Retinal pigment epithelial cell (primary cell): Measurements from ENCODE around the gene TNIP2.
"Not testable (repeated sequence)": the region's sequence is repeated elsewhere in the genome, so short reads cannot be mapped to it uniquely, and the experiment has no call there.

ENCODE experiments used
- DNase-seq: peaks from one replicate; pipeline ENCODE4 v3.0.0-alpha.2; 2010; ENCODE audit warnings: low read depth
- H3K4me3 ChIP-seq: 2 replicates; pipeline ENCODE4 v1.5.1; 2011; ENCODE audit warnings: mild to moderate bottlenecking, low read length, control low read depth, moderate library complexity
- TF ChIP-seq, protein P1 (sequence below): conservative IDR thresholded peaks from 2 replicates; pipeline ENCODE4 v1.5.1; 2011; ENCODE audit warnings: low read depth, low read length, control low read depth, inconsistent platforms

TNIP2 gene

DNA sequence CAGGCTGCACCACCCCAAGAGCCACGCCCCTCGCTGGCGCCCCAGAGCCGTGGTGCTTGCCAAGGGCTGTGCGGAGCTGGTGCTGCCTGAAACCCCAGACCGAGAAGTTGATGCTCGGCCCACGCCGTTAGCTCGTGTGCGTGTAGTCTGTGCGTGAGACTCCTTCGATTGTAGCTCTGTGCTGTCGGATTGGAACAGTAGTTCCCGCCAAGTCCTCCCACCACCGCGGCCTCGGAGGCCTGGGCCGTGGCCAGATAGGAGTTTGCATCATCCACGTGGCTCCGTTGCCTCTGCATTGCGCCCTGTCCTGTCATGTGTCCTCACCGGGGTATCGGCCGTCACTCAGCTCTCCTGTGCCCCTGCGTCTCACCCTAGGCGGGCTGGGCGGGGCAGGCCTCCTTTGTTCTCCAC lies 24.2 kb downstream of the TNIP2 start:
- TF ChIP-seq, protein P1, sequence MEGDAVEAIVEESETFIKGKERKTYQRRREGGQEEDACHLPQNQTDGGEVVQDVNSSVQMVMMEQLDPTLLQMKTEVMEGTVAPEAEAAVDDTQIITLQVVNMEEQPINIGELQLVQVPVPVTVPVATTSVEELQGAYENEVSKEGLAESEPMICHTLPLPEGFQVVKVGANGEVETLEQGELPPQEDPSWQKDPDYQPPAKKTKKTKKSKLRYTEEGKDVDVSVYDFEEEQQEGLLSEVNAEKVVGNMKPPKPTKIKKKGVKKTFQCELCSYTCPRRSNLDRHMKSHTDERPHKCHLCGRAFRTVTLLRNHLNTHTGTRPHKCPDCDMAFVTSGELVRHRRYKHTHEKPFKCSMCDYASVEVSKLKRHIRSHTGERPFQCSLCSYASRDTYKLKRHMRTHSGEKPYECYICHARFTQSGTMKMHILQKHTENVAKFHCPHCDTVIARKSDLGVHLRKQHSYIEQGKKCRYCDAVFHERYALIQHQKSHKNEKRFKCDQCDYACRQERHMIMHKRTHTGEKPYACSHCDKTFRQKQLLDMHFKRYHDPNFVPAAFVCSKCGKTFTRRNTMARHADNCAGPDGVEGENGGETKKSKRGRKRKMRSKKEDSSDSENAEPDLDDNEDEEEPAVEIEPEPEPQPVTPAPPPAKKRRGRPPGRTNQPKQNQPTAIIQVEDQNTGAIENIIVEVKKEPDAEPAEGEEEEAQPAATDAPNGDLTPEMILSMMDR: no peak
- H3K4me3 ChIP-seq: no peak overlapping the region
- DNase-seq: no peak

DNA sequence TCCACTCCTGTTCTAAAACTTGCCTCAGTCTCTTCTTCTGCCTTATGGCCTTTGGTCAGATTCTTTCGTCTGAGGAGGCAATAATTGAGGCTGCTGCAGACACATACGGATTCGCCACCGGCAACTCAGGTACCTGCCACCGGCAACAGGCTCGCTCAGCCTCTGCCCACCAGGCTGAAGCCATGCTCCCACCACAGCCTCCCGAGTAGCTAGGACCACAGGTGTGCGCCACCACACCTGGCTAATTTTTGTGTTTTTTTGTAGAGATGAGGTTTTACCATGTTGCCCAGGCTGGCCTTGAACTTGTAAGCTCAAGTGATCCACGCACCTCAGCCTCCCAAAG lies 26.6 kb downstream of the TNIP2 start:
- no peak overlapping the region for H3K4me3 ChIP-seq
- DNase-seq: no peak
- TF ChIP-seq, protein P1: no peak

DNA sequence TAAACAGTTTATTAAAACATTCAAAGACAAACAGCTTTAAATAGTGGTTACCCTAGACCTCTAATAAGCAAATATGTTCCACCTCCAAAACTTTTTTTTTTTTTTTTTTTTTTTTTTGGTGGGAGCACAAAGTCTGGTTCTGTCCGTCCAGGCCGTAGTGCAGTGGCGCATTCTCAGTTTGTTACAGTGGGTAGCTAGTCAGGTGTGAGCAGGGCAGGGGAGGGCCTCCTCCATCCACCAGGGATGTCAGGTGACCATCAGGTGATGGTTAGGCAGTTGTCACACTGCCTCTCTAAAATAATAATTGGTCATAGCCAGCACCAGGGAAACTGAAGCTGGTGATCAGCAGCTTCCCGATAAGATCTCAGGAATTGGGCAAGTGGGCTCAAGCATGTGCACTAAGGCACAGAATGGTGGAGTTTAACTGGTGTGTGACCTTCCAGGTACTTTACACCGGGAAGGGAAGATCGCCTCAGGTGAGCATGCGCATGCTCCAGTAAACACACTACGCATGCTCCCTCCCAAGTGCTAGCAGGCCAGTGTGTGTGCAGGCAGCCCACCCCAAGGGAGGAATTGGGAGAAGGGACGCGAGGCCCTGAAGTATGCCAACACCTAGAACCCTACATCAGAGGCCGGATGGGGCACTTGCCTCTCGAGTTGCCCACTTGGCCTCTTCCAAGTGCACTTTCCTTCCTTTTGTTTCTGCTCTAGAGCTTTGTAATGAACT lies 27.2 kb downstream of the TNIP2 start:
- DNase-seq: no peak
- TF ChIP-seq, protein P1: no peak
- no peak overlapping the region for H3K4me3 ChIP-seq

DNA sequence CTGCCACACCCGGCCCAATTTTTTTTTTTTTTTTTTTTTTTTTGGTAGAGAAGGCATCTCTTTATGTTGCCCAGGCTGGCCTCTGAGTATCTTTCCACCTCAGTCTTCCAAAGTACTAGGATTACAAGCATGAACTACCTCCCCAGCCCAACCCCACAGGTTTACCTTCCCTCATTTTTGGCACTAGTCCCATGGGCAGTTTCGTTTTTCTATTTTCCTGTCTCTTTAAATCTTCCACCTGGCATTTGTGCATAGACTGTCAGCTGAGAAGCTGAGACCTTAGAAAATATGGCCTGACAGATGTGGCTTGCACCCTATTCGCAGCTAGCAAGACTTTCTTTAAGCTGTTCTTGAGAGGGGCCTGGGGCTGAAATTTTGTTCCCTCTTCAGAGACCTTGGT lies 27.9 kb downstream of the TNIP2 start:
- no peak overlapping the region for H3K4me3 ChIP-seq
- no peak for DNase-seq
- TF ChIP-seq, protein P1: no peak

DNA sequence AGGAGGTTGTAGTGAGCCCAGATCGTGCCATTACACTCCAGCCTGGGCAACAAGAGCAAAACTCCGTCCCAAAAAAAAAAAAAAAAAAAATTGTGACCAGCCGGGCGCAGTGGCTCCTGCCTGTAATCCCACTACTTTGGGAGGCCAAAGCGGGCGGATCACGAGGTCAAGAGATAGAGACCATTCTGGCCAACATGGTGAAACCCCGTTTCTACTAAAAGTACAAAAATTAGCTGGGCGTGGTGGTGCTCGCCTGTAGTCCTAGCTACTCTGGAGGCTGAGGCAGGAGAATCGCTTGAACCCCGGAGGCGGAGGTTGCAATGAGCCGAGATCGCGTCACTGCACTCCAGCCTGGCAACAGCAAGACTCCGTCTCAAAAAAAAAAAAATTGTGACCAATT lies 29.3 kb downstream of the TNIP2 start:
- H3K4me3 ChIP-seq, DNase-seq: not testable (repeated sequence)

DNA sequence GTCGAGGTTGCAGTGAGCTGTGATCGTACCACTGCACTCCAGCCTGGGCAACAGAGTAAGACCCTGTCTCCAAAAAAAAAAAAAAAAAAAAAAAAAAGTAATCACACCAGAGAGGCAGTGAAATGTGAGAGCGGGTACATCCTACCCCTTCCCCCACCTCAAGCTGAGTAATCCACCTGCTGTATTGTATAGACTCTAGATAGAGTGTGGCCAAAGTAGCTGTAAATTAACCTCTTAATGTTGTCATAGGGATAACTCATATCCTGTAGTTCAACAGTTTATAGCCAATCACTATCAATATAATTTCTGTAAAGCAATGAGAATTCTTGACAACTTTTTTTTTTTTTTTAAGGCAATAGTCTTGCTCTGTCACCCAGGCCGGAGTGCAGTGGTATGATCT lies 30.8 kb downstream of the TNIP2 start:
- no peak overlapping the region for H3K4me3 ChIP-seq
- TF ChIP-seq, protein P1: no peak
- DNase-seq: no peak

DNA sequence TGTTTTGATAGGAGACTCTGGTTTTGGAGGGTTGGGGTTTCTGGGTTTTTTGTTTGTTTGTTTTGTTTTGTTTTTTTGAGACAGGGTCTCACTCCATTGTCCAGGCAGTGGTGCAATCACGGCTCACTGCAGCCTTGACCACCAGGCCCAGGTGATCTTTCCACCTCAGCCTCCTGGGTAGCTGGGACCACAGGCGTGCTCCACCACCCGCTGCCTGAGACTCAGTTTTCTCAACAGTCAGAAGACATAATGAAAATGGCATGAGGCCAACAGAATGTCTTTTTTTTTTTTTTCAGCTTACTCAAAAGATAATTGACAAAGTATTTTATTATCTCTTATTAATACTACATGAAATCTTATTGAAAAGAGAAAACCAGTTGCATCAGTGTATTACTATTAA lies 32.4 kb downstream of the TNIP2 start:
- H3K4me3 ChIP-seq: no peak overlapping the region
- TF ChIP-seq, protein P1: no peak
- no peak for DNase-seq
